ENCODE data around the gene SEPTIN12. TPM values are rescaled to one million over a fixed set of nuclear protein-coding genes. Genes with fewer than 3 reads are reported as not detected.

Gene SEPTIN12
- total RNA-seq, 1 donor from 2014 or later, result not detected

DNA sequence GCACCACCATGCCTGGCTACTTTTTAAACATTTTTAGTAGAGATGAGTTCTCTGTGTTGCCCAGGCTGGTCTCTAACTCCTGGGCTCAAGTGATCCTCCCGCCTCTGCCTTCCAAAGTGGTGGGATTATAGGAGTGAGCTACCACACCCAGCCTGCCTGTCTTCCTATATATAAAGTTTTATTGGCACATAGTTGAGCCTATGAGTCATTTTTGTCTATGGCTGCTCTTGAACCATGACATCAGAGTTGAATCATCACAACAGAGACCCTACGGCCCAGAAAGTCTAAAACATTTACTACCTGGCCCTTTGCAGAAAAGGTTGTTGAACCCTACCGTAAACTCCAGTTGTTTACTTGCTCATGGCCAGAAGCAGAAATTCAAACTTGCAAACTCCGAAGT, 7.9 kb downstream of the SEPTIN12 start:
- no peaks in the 10 kb centered on the region for H3K4me1 Mint-ChIP-seq (ENCODE audit: unreplicated experiment)
- H3K9me3 Mint-ChIP-seq, result no peaks in the 10 kb centered on the region
- TF ChIP-seq, protein P1, sequence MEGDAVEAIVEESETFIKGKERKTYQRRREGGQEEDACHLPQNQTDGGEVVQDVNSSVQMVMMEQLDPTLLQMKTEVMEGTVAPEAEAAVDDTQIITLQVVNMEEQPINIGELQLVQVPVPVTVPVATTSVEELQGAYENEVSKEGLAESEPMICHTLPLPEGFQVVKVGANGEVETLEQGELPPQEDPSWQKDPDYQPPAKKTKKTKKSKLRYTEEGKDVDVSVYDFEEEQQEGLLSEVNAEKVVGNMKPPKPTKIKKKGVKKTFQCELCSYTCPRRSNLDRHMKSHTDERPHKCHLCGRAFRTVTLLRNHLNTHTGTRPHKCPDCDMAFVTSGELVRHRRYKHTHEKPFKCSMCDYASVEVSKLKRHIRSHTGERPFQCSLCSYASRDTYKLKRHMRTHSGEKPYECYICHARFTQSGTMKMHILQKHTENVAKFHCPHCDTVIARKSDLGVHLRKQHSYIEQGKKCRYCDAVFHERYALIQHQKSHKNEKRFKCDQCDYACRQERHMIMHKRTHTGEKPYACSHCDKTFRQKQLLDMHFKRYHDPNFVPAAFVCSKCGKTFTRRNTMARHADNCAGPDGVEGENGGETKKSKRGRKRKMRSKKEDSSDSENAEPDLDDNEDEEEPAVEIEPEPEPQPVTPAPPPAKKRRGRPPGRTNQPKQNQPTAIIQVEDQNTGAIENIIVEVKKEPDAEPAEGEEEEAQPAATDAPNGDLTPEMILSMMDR (conservative IDR thresholded peaks at IDR 0.05), result no peak
- no peak for DNase-seq (ENCODE audit: extremely low spot score, unreplicated experiment)
- H3K4me3 Mint-ChIP-seq, result no peak overlapping the region
- no peaks in the 10 kb centered on the region for H3K27me3 Mint-ChIP-seq
- no peak overlapping the region for H3K27ac Mint-ChIP-seq
- no peaks in the 10 kb centered on the region for H3K36me3 Mint-ChIP-seq

DNA sequence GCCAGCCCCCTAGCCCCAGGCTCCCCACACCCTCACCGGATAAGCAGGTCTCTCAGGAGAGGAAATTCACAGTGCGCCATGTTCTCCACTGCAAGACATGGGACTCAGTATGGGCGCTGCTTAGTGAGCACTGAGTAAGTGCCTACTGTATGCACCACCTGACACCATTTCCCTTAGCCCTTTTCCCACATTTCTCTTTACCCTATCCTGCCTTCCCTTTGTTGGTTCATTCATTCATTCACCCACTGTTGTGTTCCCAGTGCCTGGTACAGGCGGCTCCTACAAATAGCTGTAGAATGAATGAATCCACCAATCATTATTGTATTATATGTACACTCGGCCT, 10.1 kb downstream of the SEPTIN12 start:
- no peak for DNase-seq (ENCODE audit: extremely low spot score, unreplicated experiment)
- Mint-ChIP-seq H3K27me3 (no peaks in the 10 kb centered on the region), H3K27ac (no peak overlapping the region), H3K4me3 (no peak overlapping the region), H3K9me3 (no peaks in the 10 kb centered on the region), H3K4me1 (ENCODE audit: unreplicated experiment) (no peaks in the 10 kb centered on the region), H3K36me3 (no peaks in the 10 kb centered on the region)
- TF ChIP-seq, protein P1 (conservative IDR thresholded peaks at IDR 0.05), result no peak

DNA sequence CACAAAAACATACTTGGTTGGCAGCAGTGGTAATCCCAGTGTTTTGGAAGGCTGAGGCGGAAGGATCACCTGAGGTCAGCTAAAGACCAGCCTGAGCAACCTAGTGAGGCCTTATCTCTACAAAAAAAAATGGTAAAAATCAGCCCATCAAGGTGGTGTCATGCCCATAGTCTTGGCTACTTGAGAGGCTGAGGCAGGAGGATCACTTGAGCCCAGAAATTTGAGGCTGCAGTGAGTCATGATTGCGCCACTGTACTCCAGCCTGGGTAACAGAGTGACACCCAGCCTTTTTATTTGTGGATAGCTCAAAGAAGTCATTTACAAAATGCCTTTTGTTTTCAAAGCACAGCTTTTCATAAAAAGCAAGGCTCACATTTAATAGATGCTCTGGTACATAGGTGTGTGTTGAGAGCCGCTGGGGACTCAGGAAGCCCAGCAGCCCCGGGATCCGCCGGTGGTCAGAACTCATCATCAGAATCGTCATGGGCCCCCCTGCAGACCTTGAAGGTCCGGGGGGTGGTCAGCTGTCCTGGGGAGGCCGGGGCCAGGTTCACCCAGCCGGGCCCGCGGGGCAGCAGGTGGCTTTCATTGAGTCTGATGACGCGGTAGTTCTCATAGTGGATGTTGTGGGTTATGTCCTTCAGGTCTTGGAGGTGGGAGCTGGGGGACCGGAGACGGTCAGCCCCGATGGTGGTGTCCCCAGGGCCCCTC, 10.7 kb downstream of the SEPTIN12 start:
- Mint-ChIP-seq H3K27ac (no peak overlapping the region), H3K36me3 (no peaks in the 10 kb centered on the region), H3K4me1 (ENCODE audit: unreplicated experiment) (no peaks in the 10 kb centered on the region), H3K9me3 (no peaks in the 10 kb centered on the region), H3K4me3 (no peak overlapping the region), H3K27me3 (no peaks in the 10 kb centered on the region)
- DNase-seq (ENCODE audit: extremely low spot score, unreplicated experiment), result no peak
- TF ChIP-seq, protein P1 (conservative IDR thresholded peaks at IDR 0.05), result no peak

DNA sequence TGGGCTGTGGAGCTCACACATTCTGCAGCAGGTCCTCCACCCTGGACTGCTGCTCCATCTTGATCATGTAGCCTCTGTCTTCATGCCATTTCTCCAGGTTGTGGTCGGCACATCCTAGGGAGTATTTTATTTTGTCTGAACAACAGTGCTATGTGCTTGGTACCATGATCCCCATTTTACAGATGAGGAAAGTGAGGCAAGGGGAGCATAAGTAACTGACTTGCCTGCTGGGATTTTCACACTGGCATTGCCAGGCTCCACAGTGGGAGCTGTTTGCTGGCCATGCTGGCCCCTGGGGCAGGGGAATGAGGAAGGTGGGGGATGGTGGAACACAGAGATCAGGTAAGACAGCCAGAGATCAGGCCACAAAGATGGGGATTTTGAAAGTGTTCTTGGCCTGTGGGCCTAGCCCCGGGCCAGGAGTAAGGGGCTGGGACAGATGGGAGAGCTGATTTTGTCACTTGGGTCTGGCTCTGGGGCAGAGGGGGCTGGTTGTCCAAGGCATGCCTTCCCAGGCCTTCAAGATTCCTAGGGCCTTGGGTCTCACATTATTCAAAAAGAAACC, 11.9 kb downstream of the SEPTIN12 start:
- Mint-ChIP-seq H3K27ac (no peak overlapping the region), H3K9me3 (no peaks in the 10 kb centered on the region), H3K27me3 (no peaks in the 10 kb centered on the region), H3K36me3 (no peaks in the 10 kb centered on the region), H3K4me3 (no peak overlapping the region), H3K4me1 (ENCODE audit: unreplicated experiment) (no peaks in the 10 kb centered on the region)
- no peak for DNase-seq (ENCODE audit: extremely low spot score, unreplicated experiment)
- TF ChIP-seq, protein P1 (conservative IDR thresholded peaks at IDR 0.05), result no peak

DNA sequence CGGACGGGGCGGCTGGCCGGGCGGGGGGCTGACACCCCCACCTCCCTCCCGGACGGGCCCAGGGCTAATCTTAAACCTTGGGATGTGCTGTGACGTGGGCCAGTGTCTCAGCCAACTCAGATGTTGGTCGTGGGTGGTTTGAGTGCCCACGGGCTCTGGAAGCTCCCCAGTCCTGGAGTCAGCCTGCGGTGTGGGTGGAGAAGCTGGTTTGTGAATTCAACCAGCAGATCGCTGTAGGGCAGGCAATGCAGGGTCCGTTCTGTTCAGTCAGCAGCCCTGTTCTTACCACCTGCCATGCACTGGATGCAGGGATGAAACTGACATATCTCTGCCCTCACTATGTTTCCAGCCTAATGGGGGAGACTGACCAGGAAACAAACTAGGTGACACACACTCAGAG, 13.1 kb downstream of the SEPTIN12 start:
- TF ChIP-seq, protein P1 (conservative IDR thresholded peaks at IDR 0.05), result no peak
- no peak overlapping the region for H3K27ac Mint-ChIP-seq
- no peaks in the 10 kb centered on the region for H3K4me1 Mint-ChIP-seq (ENCODE audit: unreplicated experiment)
- no peak for DNase-seq (ENCODE audit: extremely low spot score, unreplicated experiment)
- H3K36me3 Mint-ChIP-seq, result no peaks in the 10 kb centered on the region
- H3K27me3 Mint-ChIP-seq, result no peaks in the 10 kb centered on the region
- H3K9me3 Mint-ChIP-seq, result no peaks in the 10 kb centered on the region
- no peak overlapping the region for H3K4me3 Mint-ChIP-seq

All from type B pancreatic cell (in vitro differentiated cells).